GM18868 (cell line): ENCODE results near the gene PHLDB1.
A peak's percentile ranks its signal among the peaks of the same experiment; 100 is the strongest.
"Not testable (repeated sequence)": the region's sequence is repeated elsewhere in the genome, so short reads cannot be mapped to it uniquely, and the experiment has no call there.

Experiments used
- ATAC-seq: cut with Tn5 transposase; IDR thresholded peaks from one replicate; pipeline ENCODE4 v1.9.1; 2021; ENCODE audit warnings: mild to moderate bottlenecking, moderate library complexity; ENCODE audit not compliant: unreplicated experiment

Gene PHLDB1

GRCh38 chr11:118607401-118608359, at the start of gene PHLDB1:
Gene PHLDB1 (plus strand): TSS chr11:118607615. CDS start chr11:118613837, 6,222 bp downstream.
- ATAC-seq, result no peak

- no peak for ATAC-seq
Measured at GRCh38 chr11:118560806-118561205, 46.6 kb upstream of the PHLDB1 start.

GRCh38 chr11:118565051-118565450, 42.4 kb upstream of the PHLDB1 start:
- no peak for ATAC-seq

GRCh38 chr11:118569670-118570069, 37.7 kb upstream of the PHLDB1 start:
- ATAC-seq, result no peak

GRCh38 chr11:118570787-118571186, 36.6 kb upstream of the PHLDB1 start:
- no peak for ATAC-seq

- ATAC-seq, result not testable (repeated sequence)
Measured at GRCh38 chr11:118571701-118572060, 35.7 kb upstream of the PHLDB1 start.

- peak; percentile 74 for ATAC-seq
Measured at GRCh38 chr11:118572061-118572980, 35.1 kb upstream of the PHLDB1 start, which contains the start of gene ARCN1. Gene ARCN1 (plus strand): TSS chr11:118572409. CDS start chr11:118572548, 139 bp downstream.

GRCh38 chr11:118572981-118573550, 34.3 kb upstream of the PHLDB1 start:
- ATAC-seq, result peak; percentile 14

GRCh38 chr11:118574636-118575035, 32.8 kb upstream of the PHLDB1 start:
- ATAC-seq, result no peak

- ATAC-seq, result not testable (repeated sequence)
Measured at GRCh38 chr11:118577995-118578394, 29.4 kb upstream of the PHLDB1 start.

GRCh38 chr11:118581057-118581456, 26.4 kb upstream of the PHLDB1 start:
- no peak for ATAC-seq

- ATAC-seq, result no peak
Measured at GRCh38 chr11:118587952-118588351, 19.5 kb upstream of the PHLDB1 start.

GRCh38 chr11:118592616-118593367, 14.6 kb upstream of the PHLDB1 start:
- no peak for ATAC-seq

GRCh38 chr11:118594984-118595383, 12.4 kb upstream of the PHLDB1 start:
- not testable (repeated sequence) for ATAC-seq

- ATAC-seq, result no peak
Measured at GRCh38 chr11:118596224-118597146, 10.9 kb upstream of the PHLDB1 start.

- ATAC-seq, result no peak
Measured at GRCh38 chr11:118597556-118597955, 9.9 kb upstream of the PHLDB1 start.

GRCh38 chr11:118602331-118602730, 5.1 kb upstream of the PHLDB1 start:
- ATAC-seq, result no peak

GRCh38 chr11:118603709-118604108, 3.7 kb upstream of the PHLDB1 start:
- not testable (repeated sequence) for ATAC-seq

- ATAC-seq, result no peak
Measured at GRCh38 chr11:118604566-118604965, 2.8 kb upstream of the PHLDB1 start.
